HTERT RPE-1 (cell line): ENCODE measurements around the gene SLF2.

Experiments used
- in situ Hi-C: fragments of 300-500 bp; cut with MboI; formaldehyde crosslinking; loops from 4 replicates; pipeline ENCODE4 v1.14.3; 2020; ENCODE audit warnings: low sequenced_read_pairs

The SLF2 gene

DNA sequence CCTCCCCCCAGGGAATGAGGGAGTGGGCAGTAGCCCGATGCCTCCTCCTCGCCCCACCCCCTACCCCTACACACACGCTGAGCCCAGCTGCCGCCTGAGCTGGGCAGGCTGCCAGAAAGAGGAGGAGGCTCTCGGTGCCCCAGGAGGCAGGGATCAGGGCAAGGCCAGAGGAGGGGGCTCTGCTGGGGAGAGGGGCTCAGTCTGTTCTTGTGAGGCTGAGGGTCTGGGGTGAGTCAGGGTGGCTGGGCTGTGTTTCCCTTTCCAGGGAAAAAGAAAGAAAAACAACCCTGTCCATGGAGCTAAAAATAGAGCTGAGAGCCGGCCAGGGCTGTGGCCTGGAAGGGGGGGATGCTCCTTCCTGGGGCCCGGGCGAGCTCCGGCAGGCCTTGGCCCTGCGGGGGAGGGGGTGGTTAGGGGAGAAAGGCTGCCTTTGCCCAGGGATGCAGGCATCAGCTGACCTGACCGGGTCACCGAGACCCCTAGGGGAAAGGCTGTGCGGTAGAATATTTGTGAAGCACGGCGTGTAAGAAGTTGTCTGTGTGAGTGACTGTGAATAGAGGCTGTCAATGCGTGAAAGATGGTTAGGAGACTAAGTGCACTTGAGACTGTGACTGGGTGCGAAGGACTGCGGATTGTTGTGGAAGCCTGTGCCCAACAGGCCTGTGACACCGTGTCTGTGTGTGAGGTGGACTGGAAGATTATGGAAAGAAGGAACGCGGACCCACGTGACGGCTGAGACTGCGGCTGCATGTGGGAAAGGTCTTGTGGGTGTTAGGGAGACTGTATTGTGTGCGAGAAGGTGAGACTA is 85.6 kb downstream of the SLF2 start:
- in situ Hi-C loops: no loop called here

DNA sequence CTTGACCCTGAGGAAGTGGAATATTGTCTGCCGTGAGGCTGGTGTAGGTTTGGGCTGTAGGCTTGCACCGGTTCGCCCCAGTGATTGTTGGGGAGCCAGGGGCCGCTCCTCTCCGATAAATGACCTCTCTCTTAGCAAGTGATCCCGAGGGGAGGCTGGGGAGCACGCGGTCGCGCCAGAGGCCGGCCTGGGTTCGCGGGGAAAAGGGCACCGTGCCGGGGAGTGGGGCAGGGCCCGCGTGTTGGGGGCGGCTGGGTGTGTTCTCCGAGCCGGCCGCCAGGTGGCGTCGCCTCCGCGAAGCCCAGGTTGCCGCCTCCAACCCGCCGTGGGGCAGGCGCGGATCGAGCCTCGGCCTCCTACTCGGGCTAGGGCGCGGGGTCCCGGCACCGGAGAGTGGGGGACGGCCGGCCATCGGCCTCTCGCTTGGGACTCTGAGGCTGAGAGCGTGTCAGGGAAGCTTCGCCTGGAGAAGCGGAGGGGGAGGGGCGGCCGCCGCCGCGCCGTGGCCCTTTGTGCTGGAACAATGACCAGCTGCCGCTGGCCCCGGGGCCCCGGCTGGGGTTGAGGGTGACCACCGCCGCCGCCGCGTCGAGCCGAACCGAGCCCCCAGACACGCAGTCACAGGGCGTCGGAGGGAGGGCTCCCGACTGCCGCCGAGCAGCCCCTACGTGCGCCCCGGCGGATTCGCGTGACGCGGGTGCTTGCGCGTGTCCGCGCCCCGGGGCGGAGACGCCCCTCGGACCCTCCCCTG is 86.4 kb downstream of the SLF2 start:
- in situ Hi-C loops: no loop called here

DNA sequence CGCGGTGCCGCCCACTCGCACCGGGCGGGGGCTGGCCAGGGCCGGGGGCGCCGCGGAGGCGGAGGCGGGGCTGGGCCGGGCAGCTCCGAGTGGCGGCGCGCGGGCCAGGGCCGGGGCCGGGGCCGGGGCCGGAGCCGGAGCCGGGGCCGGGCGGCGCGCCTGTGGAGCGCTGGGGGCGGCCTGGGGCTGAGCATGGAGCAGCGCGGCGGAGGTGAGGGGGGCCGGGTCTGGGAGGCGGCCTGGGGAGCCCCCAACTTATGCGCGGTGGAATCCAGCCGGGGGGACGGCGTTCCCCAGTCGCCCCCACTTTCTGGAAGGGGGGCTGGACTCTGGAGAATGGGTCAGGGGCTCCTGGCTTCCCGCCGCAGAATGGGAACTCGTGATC is 87.0 kb downstream of the SLF2 start, which contains the start of gene LZTS2:
Gene LZTS2, plus strand, starts transcription at position 67 of the 385 bp plus-strand sequence. CDS start 2,731 bp downstream, outside the sequence.
- in situ Hi-C loops: no loop called here

DNA sequence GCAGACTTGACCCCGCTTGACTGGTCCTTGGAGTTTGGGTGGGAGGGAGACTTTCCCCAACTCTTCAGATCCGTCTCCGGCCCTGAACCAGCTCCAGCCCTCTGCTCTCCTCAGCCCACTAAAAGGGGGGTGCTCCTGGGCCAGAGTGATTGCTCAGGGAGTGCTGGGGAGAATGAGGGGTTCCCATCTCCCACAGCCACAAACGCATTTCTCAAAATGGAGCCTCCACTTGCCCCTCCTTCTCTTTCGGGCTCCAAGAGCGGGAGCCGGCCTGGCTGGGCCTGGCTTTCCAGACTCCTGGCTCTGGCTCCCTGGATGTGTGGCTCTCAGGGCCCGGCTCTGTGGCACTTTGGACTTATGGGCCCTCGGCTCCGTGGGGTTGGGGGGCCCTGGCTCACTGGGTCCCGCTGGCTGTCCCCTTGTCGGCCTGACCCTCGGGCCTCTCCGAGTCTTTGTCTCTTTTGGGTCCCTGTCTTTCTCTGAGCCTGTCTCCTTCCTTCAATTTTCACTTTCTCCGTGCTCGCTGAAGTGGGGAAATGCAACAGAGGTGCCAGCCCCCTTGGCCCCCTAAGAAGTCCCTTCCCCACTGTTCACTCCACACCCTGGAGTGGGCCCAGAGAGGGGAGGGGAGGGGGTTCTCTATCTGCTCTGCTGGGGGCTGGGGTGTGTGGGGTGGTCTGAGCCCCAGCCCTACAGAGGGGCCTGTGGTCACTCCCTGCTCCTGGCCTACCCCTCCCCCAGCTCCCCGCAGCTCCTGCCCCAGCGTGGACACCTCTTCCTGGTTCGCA is 87.6 kb downstream of the SLF2 start:
- in situ Hi-C loops: no loop called here

DNA sequence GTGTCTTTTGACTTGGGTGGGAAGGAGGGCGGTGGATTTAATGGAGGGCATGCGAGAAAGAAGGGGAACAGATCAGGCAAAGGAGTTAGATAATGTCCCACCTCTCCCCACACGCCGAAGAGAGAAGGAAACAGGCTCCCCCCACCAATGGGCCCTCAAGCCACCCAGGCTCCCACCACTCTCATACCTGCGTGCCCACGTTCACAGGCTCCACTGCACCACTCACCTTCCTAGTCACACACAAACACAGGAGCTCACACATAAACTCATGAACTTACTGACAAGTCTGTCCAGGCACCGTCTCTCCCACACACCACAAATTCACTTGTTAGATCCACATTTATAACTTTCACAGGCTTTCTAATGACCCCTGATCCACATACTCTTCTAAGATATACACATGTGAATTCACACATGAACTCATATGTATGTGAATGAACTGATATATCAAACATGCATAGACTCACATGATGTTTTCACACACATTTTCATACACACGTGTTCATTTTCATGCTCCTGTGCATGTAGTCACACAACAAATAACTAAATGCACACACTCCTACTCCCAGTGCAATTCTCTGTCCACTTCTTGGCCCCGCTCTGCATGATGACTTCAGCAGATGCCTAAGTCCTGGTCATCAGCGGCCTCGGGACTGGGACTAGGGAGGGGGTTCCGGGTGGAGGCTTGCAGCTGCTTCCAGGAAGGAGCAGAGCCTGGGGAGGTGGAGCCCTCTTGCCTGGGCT is 88.3 kb downstream of the SLF2 start:
- in situ Hi-C loops: no loop called here

DNA sequence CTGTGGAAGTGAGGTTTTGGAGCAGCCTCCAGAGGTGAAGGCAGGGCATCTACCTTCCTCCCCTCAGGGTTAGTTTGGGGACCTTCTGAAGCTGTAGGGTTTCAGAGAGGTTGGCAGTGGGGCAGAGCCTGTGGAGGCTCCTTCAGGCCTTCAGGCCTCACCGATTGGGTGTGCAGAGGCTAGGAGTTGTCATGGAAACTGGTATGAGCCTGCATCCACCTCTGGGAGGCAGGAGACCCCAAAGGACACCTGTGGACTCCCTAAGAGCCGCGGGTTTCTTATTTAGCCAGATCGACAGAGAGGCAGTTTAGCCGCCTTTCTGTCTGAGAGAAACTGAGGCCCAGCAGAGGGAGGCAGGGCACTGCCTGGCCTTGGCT is 88.9 kb downstream of the SLF2 start:
- in situ Hi-C loops: no loop called here

DNA sequence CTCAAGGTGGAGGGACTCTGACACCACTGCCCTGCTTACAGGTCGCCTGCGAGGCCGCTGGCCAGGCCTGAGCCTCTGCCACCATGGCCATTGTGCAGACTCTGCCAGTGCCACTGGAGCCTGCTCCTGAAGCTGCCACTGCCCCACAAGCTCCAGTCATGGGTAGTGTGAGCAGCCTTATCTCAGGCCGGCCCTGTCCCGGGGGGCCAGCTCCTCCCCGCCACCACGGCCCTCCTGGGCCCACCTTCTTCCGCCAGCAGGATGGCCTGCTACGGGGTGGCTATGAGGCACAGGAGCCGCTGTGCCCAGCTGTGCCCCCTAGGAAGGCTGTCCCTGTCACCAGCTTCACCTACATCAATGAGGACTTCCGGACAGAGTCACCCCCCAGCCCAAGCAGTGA is 89.7 kb downstream of the SLF2 start:
- in situ Hi-C loops: no loop called here

DNA sequence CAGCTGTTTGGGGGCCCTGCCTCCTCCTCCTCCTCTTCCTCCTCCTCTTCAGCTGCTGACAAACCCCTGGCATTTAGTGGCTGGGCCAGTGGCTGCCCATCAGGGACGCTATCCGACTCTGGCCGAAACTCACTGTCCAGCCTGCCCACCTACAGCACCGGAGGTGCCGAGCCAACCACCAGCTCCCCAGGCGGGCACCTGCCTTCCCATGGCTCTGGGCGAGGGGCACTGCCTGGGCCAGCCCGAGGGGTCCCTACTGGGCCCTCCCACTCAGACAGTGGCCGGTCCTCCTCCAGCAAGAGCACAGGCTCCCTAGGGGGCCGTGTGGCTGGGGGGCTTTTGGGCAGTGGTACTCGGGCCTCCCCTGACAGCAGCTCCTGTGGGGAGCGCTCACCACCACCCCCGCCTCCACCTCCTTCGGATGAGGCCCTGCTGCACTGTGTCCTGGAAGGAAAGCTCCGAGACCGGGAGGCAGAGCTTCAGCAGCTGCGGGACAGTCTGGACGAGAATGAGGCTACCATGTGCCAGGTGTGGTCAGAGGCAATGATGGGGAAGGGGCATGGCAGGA is 91.0 kb downstream of the SLF2 start:
- in situ Hi-C loops: no loop called here

DNA sequence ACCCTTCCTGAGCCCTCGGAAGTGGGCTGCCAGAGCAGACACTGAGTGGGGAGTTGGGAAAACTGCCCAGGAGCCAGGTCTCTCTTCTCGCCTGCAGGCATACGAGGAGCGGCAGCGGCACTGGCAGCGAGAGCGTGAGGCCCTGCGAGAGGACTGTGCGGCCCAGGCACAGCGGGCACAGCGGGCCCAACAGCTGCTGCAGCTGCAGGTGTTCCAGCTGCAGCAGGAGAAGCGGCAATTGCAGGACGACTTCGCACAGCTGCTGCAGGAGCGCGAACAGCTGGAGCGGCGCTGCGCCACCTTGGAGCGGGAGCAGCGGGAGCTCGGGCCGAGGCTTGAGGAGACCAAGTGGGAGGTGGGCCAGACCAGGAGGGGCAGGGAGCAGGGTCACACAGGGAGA is 92.6 kb downstream of the SLF2 start:
- in situ Hi-C loops: no loop called here

DNA sequence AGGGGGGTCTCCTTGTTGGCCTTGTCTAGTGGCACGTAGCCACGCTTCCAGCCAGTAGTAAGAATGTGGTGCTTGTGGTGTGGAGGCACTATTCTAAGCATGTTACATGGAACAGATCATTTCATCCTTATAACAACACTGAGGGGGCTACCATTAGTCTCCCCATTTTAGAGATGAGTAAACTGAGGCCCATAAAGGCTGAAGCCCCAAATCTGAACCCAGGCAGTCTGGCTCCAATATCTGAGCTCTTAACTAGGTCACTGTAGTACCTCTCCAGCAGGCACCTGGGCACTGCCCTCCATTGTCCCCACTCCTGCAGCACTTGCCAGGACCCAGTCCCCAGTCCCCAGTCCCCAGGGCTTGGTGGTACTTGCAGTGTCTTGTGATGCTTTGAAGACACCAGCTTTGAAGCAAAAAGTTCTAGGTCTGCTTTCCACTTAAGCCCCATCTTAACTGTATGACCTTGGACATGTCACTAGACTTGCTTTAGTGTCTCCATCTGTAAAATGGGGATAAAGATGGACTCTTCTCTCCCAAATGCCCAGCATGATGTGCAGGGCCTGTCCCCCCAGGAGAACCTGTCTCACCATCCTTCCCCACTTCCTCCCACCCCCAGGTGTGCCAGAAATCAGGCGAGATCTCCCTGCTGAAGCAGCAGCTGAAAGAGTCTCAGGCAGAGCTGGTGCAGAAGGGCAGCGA is 93.3 kb downstream of the SLF2 start:
- in situ Hi-C loops: no loop called here

DNA sequence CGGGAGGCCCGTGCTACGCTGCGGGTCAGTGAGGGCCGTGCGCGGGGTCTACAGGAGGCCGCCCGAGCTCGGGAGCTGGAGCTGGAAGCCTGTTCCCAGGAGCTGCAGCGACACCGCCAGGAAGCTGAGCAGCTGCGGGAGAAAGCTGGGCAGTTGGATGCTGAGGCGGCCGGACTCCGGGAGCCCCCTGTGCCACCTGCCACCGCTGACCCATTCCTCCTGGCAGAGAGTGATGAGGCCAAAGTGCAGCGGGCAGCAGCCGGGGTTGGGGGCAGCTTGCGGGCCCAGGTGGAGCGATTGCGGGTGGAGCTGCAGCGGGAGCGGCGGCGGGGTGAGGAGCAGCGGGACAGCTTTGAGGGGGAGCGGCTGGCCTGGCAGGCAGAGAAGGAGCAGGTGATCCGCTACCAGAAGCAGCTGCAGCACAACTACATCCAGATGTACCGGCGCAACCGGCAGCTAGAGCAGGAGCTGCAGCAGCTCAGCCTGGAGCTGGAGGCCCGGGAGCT is 93.9 kb downstream of the SLF2 start:
- in situ Hi-C loops: no loop called here

DNA sequence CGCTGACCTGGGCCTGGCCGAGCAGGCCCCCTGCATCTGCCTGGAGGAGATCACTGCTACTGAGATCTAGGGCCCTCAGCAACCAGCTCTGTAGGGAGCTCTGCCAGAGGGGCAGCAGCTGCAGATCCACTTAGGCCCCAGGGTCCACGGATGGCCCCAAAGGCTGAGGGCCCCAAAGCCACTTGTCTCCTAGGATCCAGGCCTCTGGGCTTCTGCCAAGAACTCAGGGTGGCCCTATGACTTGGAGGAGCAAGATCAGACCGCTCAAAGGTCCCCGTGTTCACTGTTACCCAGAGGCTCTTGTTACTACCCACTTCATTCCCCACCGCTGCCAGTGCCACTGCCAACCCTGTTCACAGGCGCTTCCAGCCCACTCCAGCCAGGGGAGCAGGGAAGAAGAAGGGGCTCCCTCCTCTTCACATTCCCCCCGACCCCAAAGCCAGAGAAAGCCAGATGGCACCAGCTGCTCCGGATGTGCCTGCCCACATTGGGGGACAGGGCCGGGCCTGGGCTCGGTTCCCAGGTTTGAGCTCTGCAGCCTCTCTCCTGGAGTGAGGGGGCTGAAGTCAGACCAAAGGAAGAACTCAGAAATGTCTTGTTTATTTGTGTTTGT is 94.4 kb downstream of the SLF2 start:
- in situ Hi-C loops: no loop called here

DNA sequence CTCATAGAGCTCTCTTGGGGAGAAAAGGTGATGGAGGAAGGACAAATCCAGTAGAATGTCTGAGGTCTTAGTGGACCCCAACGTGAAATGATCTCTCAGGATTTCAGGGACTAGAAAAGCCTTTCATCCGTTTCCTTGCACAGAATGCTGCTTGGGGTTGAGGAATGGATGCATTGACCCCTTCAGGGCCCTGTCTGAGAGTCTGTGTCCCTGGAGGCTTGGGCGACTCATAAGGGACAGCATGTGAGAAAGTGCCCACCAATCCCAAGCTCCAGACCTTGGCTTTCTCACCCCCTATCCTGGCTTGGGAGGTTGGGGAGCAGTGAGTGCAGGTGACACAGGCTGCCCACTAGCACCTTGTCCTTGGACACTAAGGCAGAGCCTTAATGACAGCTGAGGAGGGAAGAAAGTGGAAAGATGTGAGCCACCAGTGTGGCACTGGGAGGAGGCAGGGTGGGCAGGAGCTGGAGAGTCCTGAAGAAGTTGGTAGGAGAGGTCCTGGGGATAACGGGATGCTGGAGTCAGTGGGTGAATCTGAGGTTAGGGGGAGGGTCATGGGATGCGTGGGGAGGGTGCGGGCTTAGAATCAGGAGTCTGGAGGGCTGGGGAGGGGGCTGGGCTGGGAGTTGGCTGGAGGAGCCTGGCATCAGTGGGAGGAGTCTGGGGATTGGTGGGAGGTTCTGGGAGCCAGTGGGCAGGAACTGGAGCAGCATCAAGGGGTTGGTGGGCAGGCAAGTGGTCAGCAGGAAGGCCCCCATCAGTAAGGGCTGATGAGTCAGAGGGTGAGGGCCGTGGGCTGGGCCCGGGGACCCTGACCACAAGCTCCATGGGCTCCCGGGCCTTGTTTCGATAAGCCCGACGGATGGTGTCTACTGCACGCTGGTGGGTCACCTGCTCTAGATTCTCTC is 95.4 kb downstream of the SLF2 start:
- in situ Hi-C loops: no loop called here

DNA sequence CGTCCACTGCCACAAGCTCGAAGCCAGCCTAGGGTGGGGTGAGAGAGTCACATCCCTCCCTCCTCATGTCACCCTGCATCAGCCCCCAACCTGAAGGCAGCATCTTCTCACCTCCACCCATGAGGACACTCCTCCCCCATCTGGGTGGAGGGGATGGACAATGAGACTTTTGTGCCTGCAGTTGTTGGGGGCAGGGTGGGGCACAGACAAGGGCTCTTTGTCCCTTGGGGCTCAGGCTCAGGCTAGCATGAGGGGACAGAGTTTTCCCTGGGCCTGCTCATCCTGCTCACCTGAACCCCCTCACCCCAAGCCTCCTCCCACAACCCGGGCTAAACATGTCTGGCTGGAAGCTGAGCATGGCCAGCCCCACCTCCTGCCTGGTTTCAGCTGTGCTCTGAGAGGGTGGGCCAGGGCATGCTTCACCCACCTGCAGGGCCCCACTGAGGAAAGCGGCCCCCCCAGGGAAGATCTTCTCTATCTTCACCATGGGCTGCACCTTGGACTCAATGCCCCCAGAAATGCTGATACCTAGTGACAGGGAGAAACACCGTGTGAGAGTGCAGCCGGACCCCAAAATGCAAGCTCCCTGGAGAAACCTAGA is 96.2 kb downstream of the SLF2 start:
- in situ Hi-C loops: no loop called here

DNA sequence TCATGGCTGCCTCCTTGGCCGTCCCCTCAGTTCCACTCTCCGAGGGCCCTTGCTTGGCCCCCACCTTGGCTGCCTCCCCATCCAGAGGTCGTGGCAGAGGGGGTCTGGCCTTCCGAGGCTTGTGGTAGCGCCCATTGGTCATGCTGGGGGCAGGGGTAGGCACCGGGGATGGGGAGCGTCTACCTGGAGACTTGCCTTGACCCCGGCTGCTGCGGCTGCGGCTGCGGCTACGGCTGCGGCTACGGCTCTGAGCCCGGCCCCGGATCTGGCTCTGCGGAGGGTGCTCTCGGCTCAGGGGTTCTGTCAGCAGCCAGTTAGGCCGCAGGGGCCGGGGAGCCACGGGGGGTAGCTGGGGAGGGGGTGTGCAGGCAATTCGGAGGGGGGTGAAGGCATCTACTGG is 97.6 kb downstream of the SLF2 start:
- in situ Hi-C loops: no loop called here

DNA sequence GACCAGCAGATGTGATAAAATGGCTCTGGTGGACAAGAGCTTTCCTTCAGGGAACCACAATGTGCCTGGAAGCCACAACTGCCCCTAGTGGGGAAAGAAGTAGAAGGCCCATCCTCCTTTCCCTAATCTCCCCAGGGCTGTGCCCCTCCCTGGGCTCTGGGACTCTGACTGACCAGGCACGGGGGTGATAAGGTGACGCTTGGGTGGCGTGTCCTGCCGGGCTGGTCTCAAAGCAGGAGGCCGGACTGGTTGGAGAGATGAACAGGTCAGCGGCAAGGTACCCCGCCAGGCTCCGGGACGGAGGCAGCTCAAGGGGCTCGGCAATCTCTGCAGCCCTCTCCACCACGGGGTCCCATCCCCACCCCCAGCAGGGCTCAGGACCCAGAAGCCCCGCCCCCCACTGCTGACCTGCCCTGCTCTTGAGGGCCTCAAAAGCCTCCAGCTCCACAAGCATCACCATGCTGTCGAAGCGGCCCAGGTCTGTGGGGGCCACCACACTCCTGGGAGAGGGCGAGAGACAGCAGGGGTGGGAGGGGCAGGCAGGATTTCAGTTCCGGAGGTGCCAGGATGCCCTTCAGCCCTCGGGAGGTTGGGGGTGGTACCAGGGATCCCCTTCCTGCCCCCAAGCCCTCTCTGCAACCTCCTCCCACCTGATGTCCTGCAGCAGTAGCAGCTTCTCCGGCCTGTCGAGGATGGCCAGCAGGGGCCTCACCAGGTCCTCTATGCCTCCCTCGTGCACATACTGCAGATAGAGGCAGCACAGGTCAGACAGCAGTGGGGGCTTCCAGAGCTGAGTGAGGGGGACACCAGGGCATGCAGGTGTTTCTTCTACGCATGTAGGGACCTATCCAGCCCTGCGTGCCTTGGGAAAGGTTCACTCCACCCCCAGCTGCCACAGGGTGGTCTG is 99.0 kb downstream of the SLF2 start:
- in situ Hi-C loops: no loop called here
